GM13977 (cell line): ENCODE measurements around the gene CDH4.

Experiments
- DNase-seq: peaks from one replicate; pipeline ENCODE4 v3.0.0; 2012; ENCODE audit warnings: low spot score
- in situ Hi-C: fragments of 300-500 bp; cut with MboI; formaldehyde crosslinking; loops from one replicate; pipeline ENCODE4 v1.12.0; 2022; ENCODE audit warnings: low sequenced_read_pairs, low pct_unique_long_range_greater_than_20kb, mixed read lengths, inconsistent platforms; ENCODE audit not compliant: unreplicated experiment
- TF ChIP-seq, protein P1 (sequence below): IDR thresholded peaks from 2 replicates; pipeline ENCODE4 v1.5.1; 2012; ENCODE audit warnings: mild to moderate bottlenecking, control low read depth; ENCODE audit not compliant: insufficient read depth; ENCODE audit errors: extremely low read depth, missing control alignments

The CDH4 gene

DNA sequence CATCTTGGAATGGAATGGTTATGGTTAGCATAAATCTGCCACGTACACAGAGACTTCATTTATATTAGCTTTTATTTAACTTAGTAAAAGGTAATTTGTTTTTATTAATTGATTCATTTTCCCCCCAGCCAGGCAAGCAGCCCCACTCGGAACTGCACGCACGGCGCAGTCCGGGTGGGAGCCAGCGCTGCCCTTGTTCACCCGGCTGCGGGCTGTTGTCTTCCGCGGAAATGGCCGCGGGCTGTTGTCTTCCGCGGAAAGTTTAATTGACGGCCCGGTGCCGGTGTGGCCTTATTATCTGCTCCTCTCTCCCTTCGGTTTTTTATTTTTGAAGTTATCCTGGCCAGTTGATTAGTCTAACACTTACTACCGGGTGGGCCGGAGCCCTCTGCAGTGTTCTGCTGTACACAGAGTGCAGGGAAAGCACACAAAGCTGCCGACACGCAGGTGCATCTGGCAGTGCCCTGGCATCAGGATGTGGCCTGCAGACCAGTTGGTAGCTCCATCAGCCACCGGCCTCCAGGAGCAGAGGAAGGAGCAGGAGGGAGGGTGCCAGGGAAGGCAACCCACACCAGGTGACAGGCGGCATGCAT is 270.5 kb downstream of the CDH4 start:
- in situ Hi-C loops, result no loop called here
- TF ChIP-seq, protein P1, sequence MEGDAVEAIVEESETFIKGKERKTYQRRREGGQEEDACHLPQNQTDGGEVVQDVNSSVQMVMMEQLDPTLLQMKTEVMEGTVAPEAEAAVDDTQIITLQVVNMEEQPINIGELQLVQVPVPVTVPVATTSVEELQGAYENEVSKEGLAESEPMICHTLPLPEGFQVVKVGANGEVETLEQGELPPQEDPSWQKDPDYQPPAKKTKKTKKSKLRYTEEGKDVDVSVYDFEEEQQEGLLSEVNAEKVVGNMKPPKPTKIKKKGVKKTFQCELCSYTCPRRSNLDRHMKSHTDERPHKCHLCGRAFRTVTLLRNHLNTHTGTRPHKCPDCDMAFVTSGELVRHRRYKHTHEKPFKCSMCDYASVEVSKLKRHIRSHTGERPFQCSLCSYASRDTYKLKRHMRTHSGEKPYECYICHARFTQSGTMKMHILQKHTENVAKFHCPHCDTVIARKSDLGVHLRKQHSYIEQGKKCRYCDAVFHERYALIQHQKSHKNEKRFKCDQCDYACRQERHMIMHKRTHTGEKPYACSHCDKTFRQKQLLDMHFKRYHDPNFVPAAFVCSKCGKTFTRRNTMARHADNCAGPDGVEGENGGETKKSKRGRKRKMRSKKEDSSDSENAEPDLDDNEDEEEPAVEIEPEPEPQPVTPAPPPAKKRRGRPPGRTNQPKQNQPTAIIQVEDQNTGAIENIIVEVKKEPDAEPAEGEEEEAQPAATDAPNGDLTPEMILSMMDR, result no peak
- DNase-seq, result no peak

DNA sequence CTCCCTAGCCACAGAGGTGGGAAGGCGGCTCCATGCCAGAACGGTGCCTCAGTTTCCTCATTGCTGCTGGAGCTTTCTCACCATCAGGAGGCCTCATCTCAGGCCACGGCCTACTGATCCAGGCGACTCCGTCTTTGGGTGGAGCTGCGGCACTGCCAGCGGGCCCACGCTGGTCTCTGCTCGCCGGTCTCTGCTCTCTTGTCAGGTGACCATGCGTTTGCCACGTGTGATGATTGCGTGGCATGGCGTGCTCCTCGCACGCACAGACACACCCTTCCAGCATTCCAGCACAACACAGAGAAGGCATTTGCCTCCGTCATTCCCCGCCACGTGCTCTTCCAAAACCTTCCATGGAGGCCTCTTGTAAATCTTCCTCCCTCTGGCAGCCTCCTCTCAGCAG is 271.1 kb downstream of the CDH4 start:
- DNase-seq, result no peak
- in situ Hi-C loops, result no loop called here
- TF ChIP-seq, protein P1, result no peak

DNA sequence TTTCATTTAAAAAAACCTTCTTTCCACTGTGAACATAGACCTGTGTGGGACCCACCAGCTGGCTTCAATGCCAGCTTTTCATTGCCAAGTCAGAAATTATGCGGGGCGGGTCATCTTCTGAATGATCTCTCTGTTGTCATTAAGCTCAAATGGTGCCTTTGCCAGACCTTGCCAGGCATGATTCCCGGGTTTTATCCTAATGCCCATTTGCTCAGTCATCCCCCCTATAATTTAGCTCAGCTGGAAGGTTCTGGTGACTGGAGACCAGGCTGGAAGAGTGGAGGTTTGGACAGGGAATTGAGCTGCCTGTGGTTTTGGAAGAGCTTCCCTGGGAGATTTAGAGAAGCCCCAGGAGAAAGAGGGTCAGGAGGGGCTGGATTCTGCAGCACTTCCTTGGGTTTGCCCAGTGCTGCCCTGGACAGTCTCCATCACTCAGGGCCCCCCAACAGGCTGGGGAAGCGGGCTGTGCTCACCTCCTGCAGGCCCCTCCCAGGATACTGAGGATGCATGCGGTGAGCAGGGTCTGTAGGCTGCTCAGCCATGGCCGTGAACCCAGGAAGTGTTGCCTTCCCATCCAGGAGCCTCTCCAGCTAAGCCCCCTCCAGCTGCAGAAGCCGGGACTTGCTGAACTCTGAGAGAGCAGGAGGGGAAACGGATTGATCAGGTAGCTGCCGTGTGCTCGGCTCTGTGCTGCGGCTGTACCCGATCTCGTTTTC is 273.0 kb downstream of the CDH4 start:
- in situ Hi-C loops, result no loop called here

DNA sequence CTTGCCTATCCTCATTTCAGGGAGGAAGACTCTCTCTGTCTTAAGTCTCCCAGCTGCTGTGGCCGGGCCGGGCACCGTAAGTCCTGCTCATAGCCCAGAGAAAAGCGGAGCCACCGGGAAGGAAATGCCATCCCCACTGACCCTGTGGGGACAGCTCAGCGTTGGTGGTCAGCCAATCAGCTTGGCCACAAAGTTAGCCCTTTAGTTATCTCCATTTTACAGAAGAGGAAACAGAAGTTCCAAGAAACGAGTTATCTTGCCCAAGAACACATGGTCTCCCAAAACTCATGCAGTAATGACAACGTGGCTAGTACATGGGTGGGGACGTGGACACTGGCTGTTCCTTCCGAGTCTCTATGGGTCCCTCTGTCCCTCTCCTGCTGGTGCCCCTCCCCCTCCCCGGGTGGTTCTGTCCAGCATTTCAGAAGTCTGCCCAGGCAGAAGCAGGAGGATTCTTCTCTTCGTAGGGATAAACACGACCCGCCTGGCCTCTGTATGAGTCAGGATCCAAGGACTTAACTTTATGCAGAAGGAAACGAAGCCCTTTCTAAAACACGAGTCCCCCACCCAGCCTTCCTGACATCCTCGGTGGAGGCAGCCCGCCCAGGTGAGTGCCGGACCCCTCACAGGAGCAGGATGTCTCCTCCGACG is 273.8 kb downstream of the CDH4 start:
- TF ChIP-seq, protein P1, result no peak
- no peak for DNase-seq
- in situ Hi-C loops, result no loop called here

More for the DNA sequence above, 273.0 kb downstream of the CDH4 start:
- TF ChIP-seq, protein P1, result no peak
- DNase-seq, result no peak

DNA sequence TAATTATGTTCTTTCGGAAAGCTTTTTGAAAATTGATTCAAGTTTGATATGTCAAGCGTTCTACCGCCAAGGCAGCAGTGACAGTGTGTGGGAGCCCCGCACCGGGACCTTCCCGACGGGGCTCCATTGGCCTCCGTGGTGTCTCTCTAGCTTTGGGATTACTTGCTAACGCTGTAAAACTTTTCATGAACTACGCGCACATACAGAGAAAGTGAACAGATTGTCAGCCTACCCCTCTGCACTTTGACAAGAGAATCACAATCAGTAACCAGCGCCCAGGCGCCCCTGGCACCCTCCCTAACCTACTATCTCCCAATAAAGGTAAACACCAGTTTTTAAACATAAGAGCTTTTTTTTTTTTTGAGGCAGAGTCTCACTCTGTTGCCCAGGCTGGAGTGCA is 274.8 kb downstream of the CDH4 start:
- DNase-seq, result no peak
- in situ Hi-C loops, result no loop called here
- TF ChIP-seq, protein P1, result no peak

DNA sequence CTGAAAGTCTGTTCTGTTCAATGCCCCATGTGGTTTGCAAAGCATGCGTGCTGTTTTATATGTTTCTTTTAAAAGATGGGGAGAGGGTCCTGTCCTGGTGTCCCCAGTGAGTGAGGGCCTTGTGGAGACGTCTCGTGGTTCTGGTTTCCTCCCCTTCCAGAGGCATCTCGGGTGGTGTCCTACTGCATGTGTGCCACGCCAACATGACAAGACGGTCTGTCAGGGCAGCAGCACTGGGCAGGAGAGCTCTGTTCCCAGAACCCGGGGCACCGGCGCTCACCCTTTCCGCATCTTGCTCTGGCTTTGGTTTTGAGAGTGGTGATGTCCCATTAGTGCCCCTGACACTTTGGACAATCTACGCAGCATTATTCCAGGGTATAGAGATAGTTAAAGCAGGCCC is 275.6 kb downstream of the CDH4 start:
- DNase-seq, result no peak
- TF ChIP-seq, protein P1, result no peak
- in situ Hi-C loops, result no loop called here
